GM12878 (cell line): ENCODE data around the gene RUNDC3A. TPM values are rescaled to one million over a fixed set of nuclear protein-coding genes. Genes with fewer than 3 reads are reported as not detected.

ENCODE experiments used
- CREM ChIP-seq: IDR thresholded peaks from 2 replicates; pipeline ENCODE4 v1.6.1; 2014; ENCODE audit warnings: antibody characterized with exemption, low read depth
- EZH2 ChIP-seq: IDR thresholded peaks from 2 replicates; pipeline ENCODE4 v1.6.1; 2012; ENCODE audit warnings: low read depth, mild to moderate bottlenecking, control low read depth, inconsistent platforms, low read length, borderline replicate concordance; ENCODE audit not compliant: control insufficient read depth
- FOXK2 ChIP-seq: fragments of 450-650 bp; IDR thresholded peaks from 2 replicates; pipeline ENCODE4 v1.6.1; 2017; ENCODE audit warnings: mild to moderate bottlenecking, moderate library complexity
- MTA2 ChIP-seq: fragments of 450-650 bp; IDR thresholded peaks from 2 replicates; pipeline ENCODE4 v1.6.1; 2016; ENCODE audit warnings: low read depth, mild to moderate bottlenecking, moderate library complexity
- SMAD1 ChIP-seq: fragments of 450-650 bp; IDR thresholded peaks from 2 replicates; pipeline ENCODE4 v1.6.1; 2018; ENCODE audit warnings: mild to moderate bottlenecking, low read depth; ENCODE audit not compliant: partially characterized antibody
- WRNIP1 ChIP-seq: IDR thresholded peaks from 2 replicates; pipeline ENCODE4 v1.6.1; 2011; ENCODE audit warnings: low read depth, low read length, improper control_type of control experiment, borderline replicate concordance
- ZZZ3 ChIP-seq: IDR thresholded peaks from 2 replicates; pipeline ENCODE4 v1.6.1; 2011; ENCODE audit warnings: low read depth; ENCODE audit not compliant: control insufficient read depth, insufficient read length
- polyA plus RNA-seq, 11 experiments: library from polyadenylated mRNA; depleted of rRNA in 4 of 11; unstranded in 6 of 11; stranded (reverse) in 5 of 11; fragments of >200 nt; fragmentation: Nextera tagmentation in 4 of 11; fragmentation: Illumina TruSeq in 1 of 11; extraction: Ambion mirVana in 4 of 11; extraction: Trizol in 1 of 11; gene quantifications; 1 replicate in 1 of 11; 2 replicates in 10 of 11; pipeline versions ENCODE4 v1.2.1 to v1.2.3, GENCODE V29; 2011 to 2016; ENCODE audit warnings: inconsistent platforms in 2 of 11, missing spikeins in 2 of 11, low read depth in 1 of 11
- total RNA-seq, 4 experiments: library from RNA; depleted of rRNA in 3 of 4; stranded (reverse); fragments of >200 nt in 3 of 4; fragmentation: Illumina TruSeq in 1 of 4; extraction: Trizol in 1 of 4; gene quantifications; 2 replicates each; pipeline versions ENCODE4 v1.2.1 to v1.2.3, GENCODE V29; 2013 to 2021
- TF ChIP-seq, protein P1 (sequence below): IDR thresholded peaks from 2 replicates; pipeline ENCODE4 v1.6.1; 2011; ENCODE audit warnings: borderline replicate concordance, low read depth, mild to moderate bottlenecking, moderate library complexity, low read length; ENCODE audit not compliant: insufficient read depth, poor library complexity, severe bottlenecking
- TF ChIP-seq, protein P2 (sequence below): fragments of 450-650 bp; formaldehyde crosslinking; IDR thresholded peaks from 2 replicates; pipeline ENCODE4 v1.5.0; 2022; ENCODE audit warnings: mild to moderate bottlenecking, missing genetic modification characterization
- TF ChIP-seq, protein P3 (sequence below): fragments of 450-650 bp; IDR thresholded peaks from 2 replicates; pipeline ENCODE4 v1.6.1; 2014; ENCODE audit warnings: mild to moderate bottlenecking
- TF ChIP-seq, protein P4 (sequence below): IDR thresholded peaks from 2 replicates; pipeline ENCODE4 v1.6.1; 2012; ENCODE audit warnings: improper control_type of control experiment, low read depth, low read length; ENCODE audit not compliant: insufficient replicate concordance
- TF ChIP-seq, protein P5 (sequence below): fragments of 450-650 bp; conservative IDR thresholded peaks from 2 replicates; pipeline ENCODE4 v1.6.1; 2017; ENCODE audit warnings: mild to moderate bottlenecking, moderate library complexity
- TF ChIP-seq, protein P6 (sequence below): IDR thresholded peaks from 2 replicates; pipeline ENCODE4 v1.6.1; 2012; ENCODE audit warnings: low read depth, low read length, improper control_type of control experiment

RUNDC3A gene
- total and polyA plus RNA-seq, 10 of the 15 experiments (the other 5 are each of a cell fraction or from before 2014, with no cell fraction given): 0.07 to 0.17 TPM; not detected in 8

DNA sequence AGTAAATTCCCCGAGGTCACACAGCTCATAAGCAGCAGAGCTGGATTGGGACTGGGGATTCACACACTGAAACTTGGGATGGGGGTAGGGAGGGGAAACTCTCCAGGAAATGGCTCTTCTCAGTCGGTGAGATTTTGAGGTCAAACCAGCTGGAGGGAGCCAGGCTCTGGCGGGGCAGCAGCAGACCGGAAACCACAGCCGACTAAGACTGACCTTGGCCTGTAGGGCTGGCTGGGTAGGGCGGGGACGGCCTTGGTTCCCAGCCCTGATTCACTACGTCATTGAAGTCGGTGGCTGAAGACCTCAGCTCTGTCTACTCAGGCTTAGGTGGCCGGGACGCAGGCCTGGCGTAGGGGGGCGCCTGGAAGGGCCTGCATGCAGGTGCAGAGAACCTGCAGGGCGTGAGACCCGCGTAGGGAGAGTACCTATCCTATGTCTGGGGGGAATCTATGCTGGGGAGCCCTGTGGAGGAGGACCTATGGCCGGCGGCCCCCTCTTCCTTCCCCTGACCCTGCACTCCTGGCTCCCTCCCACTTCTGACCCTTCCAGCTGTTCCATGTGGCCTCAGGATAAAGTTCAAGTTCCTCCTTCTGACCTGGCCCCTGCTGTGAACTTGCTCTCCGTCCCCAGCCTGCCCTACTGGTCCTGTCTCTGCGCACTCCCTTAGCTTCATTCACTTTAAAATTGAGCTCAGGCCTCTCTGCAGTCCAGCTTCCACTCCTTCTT lies 28.6 kb upstream of the RUNDC3A start (continued):
- TF ChIP-seq, protein P1, sequence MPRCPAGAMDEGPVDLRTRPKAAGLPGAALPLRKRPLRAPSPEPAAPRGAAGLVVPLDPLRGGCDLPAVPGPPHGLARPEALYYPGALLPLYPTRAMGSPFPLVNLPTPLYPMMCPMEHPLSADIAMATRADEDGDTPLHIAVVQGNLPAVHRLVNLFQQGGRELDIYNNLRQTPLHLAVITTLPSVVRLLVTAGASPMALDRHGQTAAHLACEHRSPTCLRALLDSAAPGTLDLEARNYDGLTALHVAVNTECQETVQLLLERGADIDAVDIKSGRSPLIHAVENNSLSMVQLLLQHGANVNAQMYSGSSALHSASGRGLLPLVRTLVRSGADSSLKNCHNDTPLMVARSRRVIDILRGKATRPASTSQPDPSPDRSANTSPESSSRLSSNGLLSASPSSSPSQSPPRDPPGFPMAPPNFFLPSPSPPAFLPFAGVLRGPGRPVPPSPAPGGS: peak; percentile 16
- TF ChIP-seq, protein P2, sequence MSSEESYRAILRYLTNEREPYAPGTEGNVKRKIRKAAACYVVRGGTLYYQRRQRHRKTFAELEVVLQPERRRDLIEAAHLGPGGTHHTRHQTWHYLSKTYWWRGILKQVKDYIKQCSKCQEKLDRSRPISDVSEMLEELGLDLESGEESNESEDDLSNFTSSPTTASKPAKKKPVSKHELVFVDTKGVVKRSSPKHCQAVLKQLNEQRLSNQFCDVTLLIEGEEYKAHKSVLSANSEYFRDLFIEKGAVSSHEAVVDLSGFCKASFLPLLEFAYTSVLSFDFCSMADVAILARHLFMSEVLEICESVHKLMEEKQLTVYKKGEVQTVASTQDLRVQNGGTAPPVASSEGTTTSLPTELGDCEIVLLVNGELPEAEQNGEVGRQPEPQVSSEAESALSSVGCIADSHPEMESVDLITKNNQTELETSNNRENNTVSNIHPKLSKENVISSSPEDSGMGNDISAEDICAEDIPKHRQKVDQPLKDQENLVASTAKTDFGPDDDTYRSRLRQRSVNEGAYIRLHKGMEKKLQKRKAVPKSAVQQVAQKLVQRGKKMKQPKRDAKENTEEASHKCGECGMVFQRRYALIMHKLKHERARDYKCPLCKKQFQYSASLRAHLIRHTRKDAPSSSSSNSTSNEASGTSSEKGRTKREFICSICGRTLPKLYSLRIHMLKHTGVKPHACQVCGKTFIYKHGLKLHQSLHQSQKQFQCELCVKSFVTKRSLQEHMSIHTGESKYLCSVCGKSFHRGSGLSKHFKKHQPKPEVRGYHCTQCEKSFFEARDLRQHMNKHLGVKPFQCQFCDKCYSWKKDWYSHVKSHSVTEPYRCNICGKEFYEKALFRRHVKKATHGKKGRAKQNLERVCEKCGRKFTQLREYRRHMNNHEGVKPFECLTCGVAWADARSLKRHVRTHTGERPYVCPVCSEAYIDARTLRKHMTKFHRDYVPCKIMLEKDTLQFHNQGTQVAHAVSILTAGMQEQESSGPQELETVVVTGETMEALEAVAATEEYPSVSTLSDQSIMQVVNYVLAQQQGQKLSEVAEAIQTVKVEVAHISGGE (CRISPR knock-in tag): no peak
- TF ChIP-seq MTA2: peak; percentile 57; the same call in 1 of the 2 replicates
- TF ChIP-seq, protein P3, sequence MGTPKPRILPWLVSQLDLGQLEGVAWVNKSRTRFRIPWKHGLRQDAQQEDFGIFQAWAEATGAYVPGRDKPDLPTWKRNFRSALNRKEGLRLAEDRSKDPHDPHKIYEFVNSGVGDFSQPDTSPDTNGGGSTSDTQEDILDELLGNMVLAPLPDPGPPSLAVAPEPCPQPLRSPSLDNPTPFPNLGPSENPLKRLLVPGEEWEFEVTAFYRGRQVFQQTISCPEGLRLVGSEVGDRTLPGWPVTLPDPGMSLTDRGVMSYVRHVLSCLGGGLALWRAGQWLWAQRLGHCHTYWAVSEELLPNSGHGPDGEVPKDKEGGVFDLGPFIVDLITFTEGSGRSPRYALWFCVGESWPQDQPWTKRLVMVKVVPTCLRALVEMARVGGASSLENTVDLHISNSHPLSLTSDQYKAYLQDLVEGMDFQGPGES: no peak
- no peak for TF ChIP-seq EZH2
- TF ChIP-seq, protein P4, sequence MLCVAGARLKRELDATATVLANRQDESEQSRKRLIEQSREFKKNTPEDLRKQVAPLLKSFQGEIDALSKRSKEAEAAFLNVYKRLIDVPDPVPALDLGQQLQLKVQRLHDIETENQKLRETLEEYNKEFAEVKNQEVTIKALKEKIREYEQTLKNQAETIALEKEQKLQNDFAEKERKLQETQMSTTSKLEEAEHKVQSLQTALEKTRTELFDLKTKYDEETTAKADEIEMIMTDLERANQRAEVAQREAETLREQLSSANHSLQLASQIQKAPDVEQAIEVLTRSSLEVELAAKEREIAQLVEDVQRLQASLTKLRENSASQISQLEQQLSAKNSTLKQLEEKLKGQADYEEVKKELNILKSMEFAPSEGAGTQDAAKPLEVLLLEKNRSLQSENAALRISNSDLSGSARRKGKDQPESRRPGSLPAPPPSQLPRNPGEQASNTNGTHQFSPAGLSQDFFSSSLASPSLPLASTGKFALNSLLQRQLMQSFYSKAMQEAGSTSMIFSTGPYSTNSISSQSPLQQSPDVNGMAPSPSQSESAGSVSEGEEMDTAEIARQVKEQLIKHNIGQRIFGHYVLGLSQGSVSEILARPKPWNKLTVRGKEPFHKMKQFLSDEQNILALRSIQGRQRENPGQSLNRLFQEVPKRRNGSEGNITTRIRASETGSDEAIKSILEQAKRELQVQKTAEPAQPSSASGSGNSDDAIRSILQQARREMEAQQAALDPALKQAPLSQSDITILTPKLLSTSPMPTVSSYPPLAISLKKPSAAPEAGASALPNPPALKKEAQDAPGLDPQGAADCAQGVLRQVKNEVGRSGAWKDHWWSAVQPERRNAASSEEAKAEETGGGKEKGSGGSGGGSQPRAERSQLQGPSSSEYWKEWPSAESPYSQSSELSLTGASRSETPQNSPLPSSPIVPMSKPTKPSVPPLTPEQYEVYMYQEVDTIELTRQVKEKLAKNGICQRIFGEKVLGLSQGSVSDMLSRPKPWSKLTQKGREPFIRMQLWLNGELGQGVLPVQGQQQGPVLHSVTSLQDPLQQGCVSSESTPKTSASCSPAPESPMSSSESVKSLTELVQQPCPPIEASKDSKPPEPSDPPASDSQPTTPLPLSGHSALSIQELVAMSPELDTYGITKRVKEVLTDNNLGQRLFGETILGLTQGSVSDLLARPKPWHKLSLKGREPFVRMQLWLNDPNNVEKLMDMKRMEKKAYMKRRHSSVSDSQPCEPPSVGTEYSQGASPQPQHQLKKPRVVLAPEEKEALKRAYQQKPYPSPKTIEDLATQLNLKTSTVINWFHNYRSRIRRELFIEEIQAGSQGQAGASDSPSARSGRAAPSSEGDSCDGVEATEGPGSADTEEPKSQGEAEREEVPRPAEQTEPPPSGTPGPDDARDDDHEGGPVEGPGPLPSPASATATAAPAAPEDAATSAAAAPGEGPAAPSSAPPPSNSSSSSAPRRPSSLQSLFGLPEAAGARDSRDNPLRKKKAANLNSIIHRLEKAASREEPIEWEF: no peak
- no peak for TF ChIP-seq FOXK2
- TF ChIP-seq SMAD1: no peak
- peak; percentile 59 for TF ChIP-seq CREM
- TF ChIP-seq, protein P5, sequence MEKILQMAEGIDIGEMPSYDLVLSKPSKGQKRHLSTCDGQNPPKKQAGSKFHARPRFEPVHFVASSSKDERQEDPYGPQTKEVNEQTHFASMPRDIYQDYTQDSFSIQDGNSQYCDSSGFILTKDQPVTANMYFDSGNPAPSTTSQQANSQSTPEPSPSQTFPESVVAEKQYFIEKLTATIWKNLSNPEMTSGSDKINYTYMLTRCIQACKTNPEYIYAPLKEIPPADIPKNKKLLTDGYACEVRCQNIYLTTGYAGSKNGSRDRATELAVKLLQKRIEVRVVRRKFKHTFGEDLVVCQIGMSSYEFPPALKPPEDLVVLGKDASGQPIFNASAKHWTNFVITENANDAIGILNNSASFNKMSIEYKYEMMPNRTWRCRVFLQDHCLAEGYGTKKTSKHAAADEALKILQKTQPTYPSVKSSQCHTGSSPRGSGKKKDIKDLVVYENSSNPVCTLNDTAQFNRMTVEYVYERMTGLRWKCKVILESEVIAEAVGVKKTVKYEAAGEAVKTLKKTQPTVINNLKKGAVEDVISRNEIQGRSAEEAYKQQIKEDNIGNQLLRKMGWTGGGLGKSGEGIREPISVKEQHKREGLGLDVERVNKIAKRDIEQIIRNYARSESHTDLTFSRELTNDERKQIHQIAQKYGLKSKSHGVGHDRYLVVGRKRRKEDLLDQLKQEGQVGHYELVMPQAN: no peak
- TF ChIP-seq ZZZ3: no peak
- TF ChIP-seq, protein P6, sequence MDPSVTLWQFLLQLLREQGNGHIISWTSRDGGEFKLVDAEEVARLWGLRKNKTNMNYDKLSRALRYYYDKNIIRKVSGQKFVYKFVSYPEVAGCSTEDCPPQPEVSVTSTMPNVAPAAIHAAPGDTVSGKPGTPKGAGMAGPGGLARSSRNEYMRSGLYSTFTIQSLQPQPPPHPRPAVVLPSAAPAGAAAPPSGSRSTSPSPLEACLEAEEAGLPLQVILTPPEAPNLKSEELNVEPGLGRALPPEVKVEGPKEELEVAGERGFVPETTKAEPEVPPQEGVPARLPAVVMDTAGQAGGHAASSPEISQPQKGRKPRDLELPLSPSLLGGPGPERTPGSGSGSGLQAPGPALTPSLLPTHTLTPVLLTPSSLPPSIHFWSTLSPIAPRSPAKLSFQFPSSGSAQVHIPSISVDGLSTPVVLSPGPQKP: no peak
- no peak for TF ChIP-seq WRNIP1
